H1 (cell line): ENCODE measurements around the gene NALF2. TPM values are rescaled to one million over a fixed set of nuclear protein-coding genes. Genes with fewer than 3 reads are reported as not detected.

Experiments
- BRCA1 ChIP-seq: IDR thresholded peaks from 2 replicates; pipeline ENCODE4 v1.6.1; 2012; ENCODE audit warnings: low read depth, low read length, improper control_type of control experiment
- FOSL1 ChIP-seq: IDR thresholded peaks from 2 replicates; pipeline ENCODE4 v1.6.1; 2011; ENCODE audit warnings: mild to moderate bottlenecking, low read depth, low read length, moderate library complexity; ENCODE audit not compliant: insufficient read depth
- MAFK ChIP-seq: IDR thresholded peaks from 2 replicates; pipeline ENCODE4 v1.6.1; 2012; ENCODE audit warnings: low read depth, mild to moderate bottlenecking, improper control_type of control experiment, low read length
- SIRT6 ChIP-seq: IDR thresholded peaks from one replicate; pipeline ENCODE4 v1.7.1; 2012; ENCODE audit warnings: low read length, inconsistent platforms
- SIX5 ChIP-seq: IDR thresholded peaks from 2 replicates; pipeline ENCODE4 v1.6.1; 2011; ENCODE audit warnings: mild to moderate bottlenecking, low read depth, low read length
- polyA plus RNA-seq, 7 experiments: library from polyadenylated mRNA; depleted of rRNA in 3 of 7; stranded (reverse) in 5 of 7; unstranded in 2 of 7; fragments of >200 nt in 5 of 7; fragments of 200-250 nt in 2 of 7; gene quantifications; 1 replicate in 5 of 7; 2 replicates in 1 of 7; 4 replicates in 1 of 7; pipeline versions ENCODE4 v1.2.1 to v1.2.3, GENCODE V29; 2011 to 2013; ENCODE audit warnings: missing spikeins in 2 of 7, mixed read lengths in 2 of 7
- total RNA-seq: library from RNA; stranded (reverse); fragmentation: NEBNext Ultra II Directional; extraction: Animal tissue kit (Norgen Biotek cat#: 25700); gene quantifications from 2 replicates; pipeline ENCODE4 v1.2.1, GENCODE V29; 2021

Gene NALF2
- total and polyA plus RNA-seq, 2 of the 8 experiments (the other 6 are each of a cell fraction or from before 2014, with no cell fraction given), result 7.5 to 15.6 TPM

DNA sequence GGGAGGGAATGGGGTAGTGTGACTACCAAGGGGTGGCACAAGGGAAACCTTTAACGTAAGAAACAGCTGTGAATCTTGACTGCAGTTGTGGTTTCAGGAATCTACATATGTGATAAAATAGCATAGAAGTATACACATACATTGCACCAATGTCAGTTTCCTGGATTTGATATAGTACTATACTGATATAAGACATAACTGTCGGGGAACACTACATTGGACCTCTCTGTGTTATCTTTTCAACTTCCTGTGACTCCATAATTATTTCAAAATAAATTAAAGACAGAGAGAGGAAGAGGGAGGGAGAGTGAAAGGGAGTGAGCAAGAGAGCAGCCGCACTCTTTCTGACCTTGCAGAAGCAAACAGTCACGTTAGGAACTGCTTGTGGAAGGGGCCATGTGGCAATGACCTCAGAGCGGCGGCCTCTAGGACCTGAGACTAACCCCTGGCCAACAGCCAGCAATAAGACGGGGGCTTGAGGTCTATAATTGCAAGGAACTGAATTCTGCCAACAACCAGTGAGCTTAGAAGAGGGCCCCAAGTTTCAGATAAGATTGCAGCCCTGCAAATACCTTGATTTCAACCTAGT, 47.4 kb downstream of the NALF2 start (continued):
- TF ChIP-seq MAFK (no peak), BRCA1 (no peak), SIX5 (no peak), FOSL1 (no peak), SIRT6 (no peak)
